D341Med (cell line): ENCODE results near the gene RANBP17.
"Not testable (repeated sequence)": the region's sequence is repeated elsewhere in the genome, so short reads cannot be mapped to it uniquely, and the experiment has no call there.

ENCODE experiments used
- DNase-seq: peaks from one replicate; pipeline ENCODE4 v3.0.0; 2012; ENCODE audit warnings: low spot score

Gene RANBP17

GRCh38 chr5:170941788-170942187, 80.0 kb downstream of the RANBP17 start:
- no peak for DNase-seq

GRCh38 chr5:170945275-170945674, 83.5 kb downstream of the RANBP17 start:
- no peak for DNase-seq

GRCh38 chr5:170960567-170960966, 98.7 kb downstream of the RANBP17 start:
- DNase-seq: no peak

GRCh38 chr5:170963521-170963920, 101.7 kb downstream of the RANBP17 start:
- DNase-seq: no peak

GRCh38 chr5:170974461-170974860, 112.6 kb downstream of the RANBP17 start:
- DNase-seq: no peak

GRCh38 chr5:170980261-170980660, 118.4 kb downstream of the RANBP17 start:
- DNase-seq: not testable (repeated sequence)

- DNase-seq: no peak
These were observed 123.7 kb downstream of the RANBP17 start for GRCh38 chr5:170985486-170985885.

GRCh38 chr5:170986598-170986997, 124.8 kb downstream of the RANBP17 start:
- DNase-seq: no peak

GRCh38 chr5:170993476-170993875, 131.7 kb downstream of the RANBP17 start:
- DNase-seq: no peak

GRCh38 chr5:171010086-171010485, 148.3 kb downstream of the RANBP17 start:
- DNase-seq: no peak

- DNase-seq: no peak
These were observed 149.0 kb downstream of the RANBP17 start for GRCh38 chr5:171010816-171011215.

GRCh38 chr5:171023508-171023907, 161.7 kb downstream of the RANBP17 start:
- no peak for DNase-seq

GRCh38 chr5:171024084-171024483, 162.3 kb downstream of the RANBP17 start:
- DNase-seq: no peak

GRCh38 chr5:171029401-171029800, 167.6 kb downstream of the RANBP17 start:
- DNase-seq: no peak

GRCh38 chr5:171031977-171032376, 170.2 kb downstream of the RANBP17 start:
- DNase-seq: no peak

- DNase-seq: no peak
These were observed 170.7 kb downstream of the RANBP17 start for GRCh38 chr5:171032435-171032973.

- not testable (repeated sequence) for DNase-seq
These were observed 180.1 kb downstream of the RANBP17 start for GRCh38 chr5:171041893-171042292.

- no peak for DNase-seq
These were observed 189.1 kb downstream of the RANBP17 start for GRCh38 chr5:171050916-171051315.

- no peak for DNase-seq
These were observed 194.1 kb downstream of the RANBP17 start for GRCh38 chr5:171055875-171056454.

- no peak for DNase-seq
These were observed 205.8 kb downstream of the RANBP17 start for GRCh38 chr5:171067540-171068130.

GRCh38 chr5:171074747-171075146, 212.9 kb downstream of the RANBP17 start:
- DNase-seq: no peak

- DNase-seq: no peak
These were observed 218.5 kb downstream of the RANBP17 start for GRCh38 chr5:171080186-171080938.

- DNase-seq: no peak
These were observed 219.5 kb downstream of the RANBP17 start for GRCh38 chr5:171081319-171081718.
